WTC11 (cell line): Measurements from ENCODE around the gene SYNPO.

Experiments used
- CREB1 ChIP-seq: sonication (generic); formaldehyde crosslinking; IDR thresholded peaks from 2 replicates; pipeline ENCODE4 v1.8.0; 2023; ENCODE audit warnings: mild to moderate bottlenecking, missing genetic modification reagents
- JAZF1 ChIP-seq: fragments of 250-450 bp; sonication (Bioruptor Pico); IDR thresholded peaks from 2 replicates; pipeline ENCODE4 v1.9.0; 2021; ENCODE audit warnings: moderate library complexity, mild to moderate bottlenecking, inconsistent platforms
- JUN ChIP-seq: sonication (generic); formaldehyde crosslinking; IDR thresholded peaks from 2 replicates; pipeline ENCODE4 v1.8.0; 2023; ENCODE audit warnings: mild to moderate bottlenecking, missing genetic modification reagents
- SP1 ChIP-seq: sonication (generic); formaldehyde crosslinking; conservative IDR thresholded peaks from 2 replicates; pipeline ENCODE4 v1.8.1; 2022; ENCODE audit warnings: missing genetic modification reagents
- ZNF138 ChIP-seq: sonication (generic); formaldehyde crosslinking; conservative IDR thresholded peaks from 2 replicates; pipeline ENCODE4 v1.8.1; 2022; ENCODE audit warnings: mild to moderate bottlenecking, moderate library complexity, missing genetic modification reagents
- TF ChIP-seq, protein P1 (sequence below): fragments of 200-600 bp; IDR thresholded peaks from 2 replicates; pipeline ENCODE4 v1.8.0; 2022; ENCODE audit warnings: antibody characterized with exemption
- TF ChIP-seq, protein P2 (sequence below): sonication (generic); formaldehyde crosslinking; IDR thresholded peaks from 2 replicates; pipeline ENCODE4 v1.8.1; 2023; ENCODE audit warnings: mild to moderate bottlenecking, missing genetic modification reagents, moderate library complexity
- TF ChIP-seq, protein P3 (sequence below): sonication (generic); formaldehyde crosslinking; IDR thresholded peaks from 2 replicates; pipeline ENCODE4 v1.8.1; 2023; ENCODE audit warnings: mild to moderate bottlenecking, missing genetic modification reagents, borderline replicate concordance
- TF ChIP-seq, protein P4 (sequence below): sonication (generic); formaldehyde crosslinking; IDR thresholded peaks from 2 replicates; pipeline ENCODE4 v1.8.1; 2023; ENCODE audit warnings: mild to moderate bottlenecking, moderate library complexity, missing genetic modification reagents
- TF ChIP-seq, protein P5 (sequence below): sonication (generic); formaldehyde crosslinking; IDR thresholded peaks from 2 replicates; pipeline ENCODE4 v1.8.1; 2023; ENCODE audit warnings: mild to moderate bottlenecking, missing genetic modification reagents, moderate library complexity
- TF ChIP-seq, protein P6 (sequence below): sonication (generic); formaldehyde crosslinking; IDR thresholded peaks from 2 replicates; pipeline ENCODE4 v1.8.0; 2022; ENCODE audit warnings: mild to moderate bottlenecking, missing genetic modification reagents
- TF ChIP-seq, protein P7 (sequence below): sonication (generic); formaldehyde crosslinking; IDR thresholded peaks from 2 replicates; pipeline ENCODE4 v1.8.0; 2022; ENCODE audit warnings: mild to moderate bottlenecking, missing genetic modification reagents

DNA sequence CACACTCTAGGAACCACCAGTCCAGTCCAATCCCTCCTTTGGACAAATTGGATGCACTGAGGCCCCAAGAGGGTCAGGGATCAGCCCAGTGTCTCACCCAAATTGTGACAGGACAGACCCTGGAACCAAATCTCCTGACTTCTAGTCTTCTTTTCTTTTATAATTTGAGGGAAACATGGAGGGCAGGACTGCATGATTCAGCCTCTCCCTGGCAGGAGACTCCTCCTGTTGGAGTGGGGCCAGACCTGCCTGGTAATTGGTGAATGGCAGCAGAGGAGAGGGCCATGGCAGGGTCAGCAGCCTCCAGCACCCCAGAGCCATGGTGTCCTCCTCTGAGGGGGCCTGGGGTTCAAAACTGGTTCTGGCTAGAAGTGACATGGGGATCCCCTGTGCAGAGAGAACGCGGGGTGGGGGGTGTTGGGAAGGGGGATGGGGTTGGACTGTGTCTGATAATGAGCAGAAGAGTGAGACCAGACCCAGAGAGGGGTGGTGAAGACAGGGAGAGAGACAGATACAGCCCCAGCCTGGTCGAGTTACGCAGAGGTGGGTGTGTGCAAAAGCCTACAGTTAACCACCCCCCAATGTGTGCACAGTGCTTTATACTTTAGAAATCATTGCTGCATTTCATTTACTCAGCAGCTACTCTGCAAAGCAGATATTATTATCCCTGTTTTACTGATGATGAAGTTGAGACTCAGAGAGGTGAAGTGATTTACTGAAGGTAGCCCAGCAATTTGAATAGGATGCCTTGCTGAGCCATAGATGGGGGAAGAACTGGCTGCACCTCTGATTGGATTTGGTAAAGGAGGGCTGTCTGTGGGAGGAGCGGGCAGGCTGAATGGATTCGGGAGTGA, 3.8 kb upstream of the SYNPO start:
- TF ChIP-seq JUN (CRISPR knock-in tag) (no peak), SP1 (CRISPR knock-in tag) (no peak), ZNF138 (CRISPR knock-in tag) (no peak), JAZF1 (no peak), CREB1 (CRISPR knock-in tag) (no peak)
- TF ChIP-seq, protein P1, sequence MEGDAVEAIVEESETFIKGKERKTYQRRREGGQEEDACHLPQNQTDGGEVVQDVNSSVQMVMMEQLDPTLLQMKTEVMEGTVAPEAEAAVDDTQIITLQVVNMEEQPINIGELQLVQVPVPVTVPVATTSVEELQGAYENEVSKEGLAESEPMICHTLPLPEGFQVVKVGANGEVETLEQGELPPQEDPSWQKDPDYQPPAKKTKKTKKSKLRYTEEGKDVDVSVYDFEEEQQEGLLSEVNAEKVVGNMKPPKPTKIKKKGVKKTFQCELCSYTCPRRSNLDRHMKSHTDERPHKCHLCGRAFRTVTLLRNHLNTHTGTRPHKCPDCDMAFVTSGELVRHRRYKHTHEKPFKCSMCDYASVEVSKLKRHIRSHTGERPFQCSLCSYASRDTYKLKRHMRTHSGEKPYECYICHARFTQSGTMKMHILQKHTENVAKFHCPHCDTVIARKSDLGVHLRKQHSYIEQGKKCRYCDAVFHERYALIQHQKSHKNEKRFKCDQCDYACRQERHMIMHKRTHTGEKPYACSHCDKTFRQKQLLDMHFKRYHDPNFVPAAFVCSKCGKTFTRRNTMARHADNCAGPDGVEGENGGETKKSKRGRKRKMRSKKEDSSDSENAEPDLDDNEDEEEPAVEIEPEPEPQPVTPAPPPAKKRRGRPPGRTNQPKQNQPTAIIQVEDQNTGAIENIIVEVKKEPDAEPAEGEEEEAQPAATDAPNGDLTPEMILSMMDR, result no peak
- TF ChIP-seq, protein P2, sequence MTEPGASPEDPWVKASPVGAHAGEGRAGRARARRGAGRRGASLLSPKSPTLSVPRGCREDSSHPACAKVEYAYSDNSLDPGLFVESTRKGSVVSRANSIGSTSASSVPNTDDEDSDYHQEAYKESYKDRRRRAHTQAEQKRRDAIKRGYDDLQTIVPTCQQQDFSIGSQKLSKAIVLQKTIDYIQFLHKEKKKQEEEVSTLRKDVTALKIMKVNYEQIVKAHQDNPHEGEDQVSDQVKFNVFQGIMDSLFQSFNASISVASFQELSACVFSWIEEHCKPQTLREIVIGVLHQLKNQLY (CRISPR knock-in tag), result no peak
- TF ChIP-seq, protein P3, sequence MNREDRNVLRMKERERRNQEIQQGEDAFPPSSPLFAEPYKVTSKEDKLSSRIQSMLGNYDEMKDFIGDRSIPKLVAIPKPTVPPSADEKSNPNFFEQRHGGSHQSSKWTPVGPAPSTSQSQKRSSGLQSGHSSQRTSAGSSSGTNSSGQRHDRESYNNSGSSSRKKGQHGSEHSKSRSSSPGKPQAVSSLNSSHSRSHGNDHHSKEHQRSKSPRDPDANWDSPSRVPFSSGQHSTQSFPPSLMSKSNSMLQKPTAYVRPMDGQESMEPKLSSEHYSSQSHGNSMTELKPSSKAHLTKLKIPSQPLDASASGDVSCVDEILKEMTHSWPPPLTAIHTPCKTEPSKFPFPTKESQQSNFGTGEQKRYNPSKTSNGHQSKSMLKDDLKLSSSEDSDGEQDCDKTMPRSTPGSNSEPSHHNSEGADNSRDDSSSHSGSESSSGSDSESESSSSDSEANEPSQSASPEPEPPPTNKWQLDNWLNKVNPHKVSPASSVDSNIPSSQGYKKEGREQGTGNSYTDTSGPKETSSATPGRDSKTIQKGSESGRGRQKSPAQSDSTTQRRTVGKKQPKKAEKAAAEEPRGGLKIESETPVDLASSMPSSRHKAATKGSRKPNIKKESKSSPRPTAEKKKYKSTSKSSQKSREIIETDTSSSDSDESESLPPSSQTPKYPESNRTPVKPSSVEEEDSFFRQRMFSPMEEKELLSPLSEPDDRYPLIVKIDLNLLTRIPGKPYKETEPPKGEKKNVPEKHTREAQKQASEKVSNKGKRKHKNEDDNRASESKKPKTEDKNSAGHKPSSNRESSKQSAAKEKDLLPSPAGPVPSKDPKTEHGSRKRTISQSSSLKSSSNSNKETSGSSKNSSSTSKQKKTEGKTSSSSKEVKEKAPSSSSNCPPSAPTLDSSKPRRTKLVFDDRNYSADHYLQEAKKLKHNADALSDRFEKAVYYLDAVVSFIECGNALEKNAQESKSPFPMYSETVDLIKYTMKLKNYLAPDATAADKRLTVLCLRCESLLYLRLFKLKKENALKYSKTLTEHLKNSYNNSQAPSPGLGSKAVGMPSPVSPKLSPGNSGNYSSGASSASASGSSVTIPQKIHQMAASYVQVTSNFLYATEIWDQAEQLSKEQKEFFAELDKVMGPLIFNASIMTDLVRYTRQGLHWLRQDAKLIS (CRISPR knock-in tag), result no peak
- TF ChIP-seq, protein P4, sequence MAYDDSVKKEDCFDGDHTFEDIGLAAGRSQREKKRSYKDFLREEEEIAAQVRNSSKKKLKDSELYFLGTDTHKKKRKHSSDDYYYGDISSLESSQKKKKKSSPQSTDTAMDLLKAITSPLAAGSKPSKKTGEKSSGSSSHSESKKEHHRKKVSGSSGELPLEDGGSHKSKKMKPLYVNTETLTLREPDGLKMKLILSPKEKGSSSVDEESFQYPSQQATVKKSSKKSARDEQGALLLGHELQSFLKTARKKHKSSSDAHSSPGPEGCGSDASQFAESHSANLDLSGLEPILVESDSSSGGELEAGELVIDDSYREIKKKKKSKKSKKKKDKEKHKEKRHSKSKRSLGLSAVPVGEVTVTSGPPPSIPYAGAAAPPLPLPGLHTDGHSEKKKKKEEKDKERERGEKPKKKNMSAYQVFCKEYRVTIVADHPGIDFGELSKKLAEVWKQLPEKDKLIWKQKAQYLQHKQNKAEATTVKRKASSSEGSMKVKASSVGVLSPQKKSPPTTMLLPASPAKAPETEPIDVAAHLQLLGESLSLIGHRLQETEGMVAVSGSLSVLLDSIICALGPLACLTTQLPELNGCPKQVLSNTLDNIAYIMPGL (CRISPR knock-in tag), result no peak
- TF ChIP-seq, protein P5, sequence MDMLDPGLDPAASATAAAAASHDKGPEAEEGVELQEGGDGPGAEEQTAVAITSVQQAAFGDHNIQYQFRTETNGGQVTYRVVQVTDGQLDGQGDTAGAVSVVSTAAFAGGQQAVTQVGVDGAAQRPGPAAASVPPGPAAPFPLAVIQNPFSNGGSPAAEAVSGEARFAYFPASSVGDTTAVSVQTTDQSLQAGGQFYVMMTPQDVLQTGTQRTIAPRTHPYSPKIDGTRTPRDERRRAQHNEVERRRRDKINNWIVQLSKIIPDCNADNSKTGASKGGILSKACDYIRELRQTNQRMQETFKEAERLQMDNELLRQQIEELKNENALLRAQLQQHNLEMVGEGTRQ (CRISPR knock-in tag), result no peak
- TF ChIP-seq, protein P6, sequence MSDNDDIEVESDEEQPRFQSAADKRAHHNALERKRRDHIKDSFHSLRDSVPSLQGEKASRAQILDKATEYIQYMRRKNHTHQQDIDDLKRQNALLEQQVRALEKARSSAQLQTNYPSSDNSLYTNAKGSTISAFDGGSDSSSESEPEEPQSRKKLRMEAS (CRISPR knock-in tag), result no peak
- TF ChIP-seq, protein P7, sequence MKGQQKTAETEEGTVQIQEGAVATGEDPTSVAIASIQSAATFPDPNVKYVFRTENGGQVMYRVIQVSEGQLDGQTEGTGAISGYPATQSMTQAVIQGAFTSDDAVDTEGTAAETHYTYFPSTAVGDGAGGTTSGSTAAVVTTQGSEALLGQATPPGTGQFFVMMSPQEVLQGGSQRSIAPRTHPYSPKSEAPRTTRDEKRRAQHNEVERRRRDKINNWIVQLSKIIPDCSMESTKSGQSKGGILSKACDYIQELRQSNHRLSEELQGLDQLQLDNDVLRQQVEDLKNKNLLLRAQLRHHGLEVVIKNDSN (CRISPR knock-in tag), result no peak
